ENCODE results near the gene PARK7.
"Not testable (repeated sequence)": the region's sequence is repeated elsewhere in the genome, so short reads cannot be mapped to it uniquely, and the experiment has no call there.

PARK7 gene

GRCh38 chr1:7961216-7962013, at the start of gene PARK7:
Gene PARK7, plus strand, starts transcription at chr1:7961711. Its CDS starts 1,075 bp downstream, at chr1:7962786.
- Histone ChIP-seq H3K4me3 (peak within 1 kb of the TSS; percentile 67 to 92 (median 81)), H3K27ac (peak within 1 kb of the TSS; percentile 82 to 99 (median 93))

- Histone ChIP-seq H3K4me3 (no peak overlapping the region), H3K27ac (peak overlapping the region in 2 of 21 experiments; percentile 47 to 51)
Measured at GRCh38 chr1:7912145-7912544, 49.4 kb upstream of the PARK7 start.

DNA sequence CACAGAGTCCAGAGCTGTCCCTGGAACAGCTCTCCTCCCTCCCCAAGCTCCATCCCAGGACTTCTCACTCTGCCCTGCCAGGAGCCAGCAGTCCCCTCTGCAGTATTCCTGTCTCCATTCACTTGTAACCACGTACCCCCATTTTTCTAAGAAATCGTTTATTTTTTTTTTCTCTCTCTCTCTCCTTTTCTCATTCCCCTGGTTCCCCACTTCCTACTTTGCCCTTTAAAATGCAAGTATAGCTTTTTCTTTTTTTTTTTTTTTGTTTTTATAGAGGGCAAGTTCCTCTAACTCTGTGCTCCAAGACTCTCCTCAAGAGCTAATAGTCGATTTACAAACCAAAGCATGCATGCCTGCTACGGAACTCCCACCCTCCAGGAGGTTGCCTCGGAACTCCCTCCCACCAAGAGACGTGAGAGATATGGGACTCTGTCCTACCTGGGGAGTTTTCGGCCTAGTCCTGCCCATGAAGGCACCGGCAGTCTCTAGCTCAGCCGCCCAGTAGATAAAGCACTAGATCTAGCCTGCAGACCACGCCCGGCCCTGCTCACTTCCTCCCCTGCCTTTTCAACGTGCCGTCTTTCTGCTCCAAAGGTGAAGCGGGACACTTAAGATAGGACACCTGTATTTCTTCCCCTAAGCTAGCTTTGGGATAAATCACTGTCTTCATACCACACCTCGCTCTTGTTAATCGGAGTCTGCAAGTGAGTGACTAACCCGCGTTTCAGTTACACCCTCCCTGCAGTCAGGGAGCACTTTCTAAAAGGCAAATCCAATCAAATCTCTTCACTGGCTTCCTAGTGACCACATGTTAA, 48.6 kb upstream of the PARK7 start:
- Histone ChIP-seq H3K4me3 (no peak overlapping the region), H3K27ac (peak overlapping the region in 2 of 21 experiments; percentile 47 to 51)

- H3K4me3 ChIP-seq, result no peak overlapping the region
- H3K27ac ChIP-seq, result peak overlapping the region in 1 of 21 experiments; percentile 26
Measured at GRCh38 chr1:7915826-7916500, 45.5 kb upstream of the PARK7 start.

DNA sequence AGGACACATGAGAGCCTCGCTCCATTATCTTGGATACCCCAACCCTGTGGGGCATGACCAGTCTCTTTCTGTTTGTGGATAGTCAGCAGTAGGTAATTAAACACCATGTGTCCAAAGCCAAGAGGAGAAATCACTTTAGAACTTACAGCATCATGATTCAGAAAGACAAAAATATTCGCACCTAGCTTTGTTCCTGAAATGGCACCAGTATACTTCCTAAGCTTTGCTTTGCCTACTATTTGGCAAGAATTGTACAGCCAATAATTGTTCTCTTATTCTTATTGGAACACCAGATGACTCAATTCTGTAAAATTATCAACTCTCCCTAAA, 45.0 kb upstream of the PARK7 start:
- peak overlapping the region in 1 of 21 experiments; percentile 26 for H3K27ac ChIP-seq

DNA sequence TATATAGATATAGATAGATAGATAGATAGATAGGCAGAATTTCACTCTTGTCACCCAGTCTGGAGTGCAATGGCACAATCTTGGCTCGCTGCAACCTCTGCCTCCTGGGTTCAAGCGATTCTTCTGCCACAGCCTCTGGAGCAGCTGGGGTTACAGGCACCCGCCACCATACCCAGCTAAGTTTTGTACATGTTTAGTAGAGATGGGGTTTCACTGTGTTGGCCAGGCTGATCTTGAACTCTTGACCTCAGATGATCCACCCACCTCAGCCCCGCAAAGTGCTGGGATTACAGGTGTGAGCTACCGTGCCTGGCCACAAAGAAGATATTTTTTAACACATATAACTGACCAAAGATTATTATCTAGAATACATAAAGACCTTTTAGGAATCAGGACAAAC, 43.5 kb upstream of the PARK7 start:
- not testable (repeated sequence) for H3K4me3 ChIP-seq, H3K27ac ChIP-seq

More for the DNA sequence above, 45.0 kb upstream of the PARK7 start:
- no peak overlapping the region for H3K4me3 ChIP-seq

GRCh38 chr1:7919880-7920279, 41.6 kb upstream of the PARK7 start:
- no peak overlapping the region for H3K27ac ChIP-seq

DNA sequence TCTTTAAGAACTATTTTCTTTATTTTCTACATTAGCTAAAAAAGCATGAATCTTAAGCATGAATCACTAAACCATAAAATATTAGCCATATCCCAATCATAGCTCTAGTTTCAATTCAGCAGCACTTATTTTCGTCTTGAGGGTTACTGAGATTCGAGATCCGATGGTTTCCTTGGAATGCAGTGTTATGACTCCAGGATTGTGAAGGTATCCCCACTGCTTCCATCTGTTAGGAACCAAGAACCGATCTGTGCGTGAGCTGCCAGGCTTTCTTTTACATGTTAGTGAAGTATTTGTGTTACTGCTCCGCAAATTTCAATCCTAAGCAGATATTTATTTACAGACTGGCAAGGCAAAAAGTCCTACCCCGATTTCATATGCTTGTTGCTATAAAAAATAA, 39.7 kb upstream of the PARK7 start:
- Histone ChIP-seq H3K4me3 (no peak overlapping the region), H3K27ac (peak overlapping the region in 5 of 21 experiments; percentile 3 to 61 (median 47))

More at GRCh38 chr1:7919880-7920279, 41.6 kb upstream of the PARK7 start:
- no peak overlapping the region for H3K4me3 ChIP-seq

GRCh38 chr1:7922301-7922700, 39.2 kb upstream of the PARK7 start:
- Histone ChIP-seq H3K4me3 (no peak overlapping the region), H3K27ac (peak overlapping the region in 5 of 21 experiments; percentile 3 to 61 (median 47))

GRCh38 chr1:7927061-7927460, 34.5 kb upstream of the PARK7 start:
- not testable (repeated sequence) for H3K4me3 ChIP-seq, H3K27ac ChIP-seq

- Histone ChIP-seq H3K27ac (no peak overlapping the region), H3K4me3 (no peak overlapping the region)
Measured at GRCh38 chr1:7928247-7928646, 33.3 kb upstream of the PARK7 start.

DNA sequence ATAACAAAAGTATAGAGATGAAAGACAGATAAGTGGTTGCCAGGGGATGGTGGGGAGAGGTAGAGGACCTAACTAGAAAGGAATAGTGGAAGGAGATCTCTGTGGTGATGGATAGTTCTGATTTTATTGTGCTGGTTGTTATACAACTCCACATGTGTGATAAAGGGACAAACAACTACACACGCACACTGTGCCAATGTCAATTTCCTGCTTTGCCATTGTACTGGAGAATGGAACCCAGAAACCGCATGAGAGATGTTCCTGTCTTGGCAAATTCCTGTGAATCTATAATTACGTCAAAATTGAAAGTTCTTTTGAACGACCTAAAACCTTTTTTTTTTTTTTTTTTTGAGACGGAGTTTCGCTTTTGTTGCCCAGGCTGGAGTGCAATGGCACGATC, 31.9 kb upstream of the PARK7 start:
- peak overlapping the region in 5 of 21 experiments; percentile 32 to 82 (median 67) for H3K27ac ChIP-seq
- no peak overlapping the region for H3K4me3 ChIP-seq

DNA sequence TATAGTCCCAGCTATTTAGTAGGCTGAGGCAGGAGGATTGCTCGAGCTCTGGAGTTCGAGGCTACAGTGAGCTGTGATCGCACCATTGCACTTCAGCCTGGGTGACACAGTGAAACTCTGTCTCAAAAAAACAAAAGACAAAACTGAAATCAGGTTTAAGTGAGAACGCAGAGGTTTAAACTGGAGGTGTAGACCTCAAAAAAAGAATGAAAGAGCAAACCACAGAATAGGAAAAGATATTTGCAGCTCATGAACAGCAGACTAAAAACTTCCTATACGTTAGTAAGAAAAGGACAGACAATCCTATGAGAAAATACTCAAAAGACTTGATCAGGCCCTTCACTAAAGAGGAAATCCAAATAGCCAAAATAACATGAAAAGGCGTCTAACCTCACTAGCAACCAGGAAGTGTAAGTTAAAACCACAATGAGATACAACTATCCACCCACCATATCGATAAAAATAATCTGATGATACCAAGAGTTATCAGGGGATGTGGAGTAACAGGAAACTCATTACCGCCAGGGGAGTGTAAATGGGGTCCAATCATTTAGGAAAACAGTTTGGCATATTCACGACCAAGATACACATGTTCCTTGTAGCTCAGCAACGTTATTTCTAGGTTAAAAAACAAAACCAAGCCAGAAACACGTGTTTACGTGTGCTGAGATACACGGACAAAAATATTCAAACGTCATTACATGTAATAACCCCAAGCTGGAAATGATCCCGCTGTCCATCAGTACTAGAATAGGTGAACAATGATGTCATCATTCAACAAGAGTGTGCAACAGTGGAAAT, 30.7 kb upstream of the PARK7 start:
- H3K4me3 ChIP-seq, result no peak overlapping the region

DNA sequence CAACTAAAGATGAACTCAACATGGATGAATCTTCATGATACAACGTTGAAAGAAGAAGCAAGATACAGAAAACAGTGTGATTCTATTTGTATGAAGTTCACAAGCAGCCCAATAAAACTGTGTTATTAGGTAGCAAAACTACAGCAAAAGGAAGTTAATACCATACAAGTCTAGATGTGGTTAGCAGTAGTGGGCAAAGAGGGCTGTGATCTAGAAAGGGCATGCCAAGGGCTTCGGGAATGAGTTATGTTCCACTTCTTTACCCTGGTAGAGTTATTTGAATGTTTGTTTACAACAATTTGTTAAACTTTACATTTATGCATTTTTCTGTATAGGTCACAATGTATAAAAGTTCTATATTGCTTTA, 30.1 kb upstream of the PARK7 start:
- Histone ChIP-seq H3K4me3 (no peak overlapping the region), H3K27ac (peak overlapping the region in 6 of 21 experiments; percentile 22 to 82 (median 50))

More for the DNA sequence above, 30.7 kb upstream of the PARK7 start:
- peak overlapping the region in 8 of 21 experiments; percentile 20 to 82 (median 46) for H3K27ac ChIP-seq

DNA sequence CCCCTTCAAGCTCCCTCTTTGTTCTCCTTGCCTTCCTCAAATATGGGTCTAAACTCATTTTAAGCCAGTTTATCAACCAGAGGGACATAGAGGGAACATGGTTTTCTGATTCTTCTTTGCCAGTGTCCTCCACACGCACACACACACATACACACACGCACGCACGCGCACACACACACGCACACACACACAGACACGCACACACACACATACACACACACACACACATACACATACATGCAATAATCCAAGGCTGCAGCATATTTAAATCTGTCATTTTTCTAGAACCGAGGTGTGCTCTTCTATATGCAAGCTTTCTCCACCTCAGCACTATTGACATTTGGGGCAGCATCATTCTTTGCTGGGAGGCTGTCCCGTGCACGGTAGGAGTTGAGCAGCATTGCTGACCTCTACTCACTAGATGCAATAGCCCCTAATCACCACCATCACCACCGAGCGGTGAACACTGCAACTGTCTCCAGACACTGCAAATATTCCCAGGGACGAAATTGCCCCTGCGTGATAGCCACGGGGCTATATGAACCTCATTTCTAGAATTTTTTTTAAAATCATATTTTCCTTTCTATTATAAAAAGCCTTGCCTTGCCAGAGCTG, 28.9 kb upstream of the PARK7 start:
- H3K27ac ChIP-seq, result no peak overlapping the region

DNA sequence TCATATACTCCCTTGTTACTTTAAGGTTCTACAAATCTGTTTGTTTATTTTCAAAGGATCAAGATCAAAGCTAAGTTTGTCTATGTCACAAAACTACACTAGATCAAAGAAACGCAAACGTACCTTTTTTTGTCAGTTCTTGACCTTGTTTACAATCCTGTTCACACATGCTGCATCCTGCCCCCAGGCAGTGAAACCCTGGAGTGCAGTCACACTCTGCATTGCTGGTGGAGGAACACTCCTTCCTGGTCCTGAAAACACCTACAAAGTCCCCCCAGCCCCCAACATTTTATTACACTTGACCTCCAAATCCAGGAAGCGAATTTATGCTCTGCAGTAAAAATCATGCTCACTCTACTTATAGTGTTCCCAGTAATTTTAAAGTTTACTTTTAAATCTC, 23.4 kb upstream of the PARK7 start:
- H3K27ac ChIP-seq, result peak overlapping the region in 3 of 21 experiments; percentile 45 to 74 (median 45)
- H3K4me3 ChIP-seq, result no peak overlapping the region

More for the DNA sequence above, 28.9 kb upstream of the PARK7 start:
- H3K4me3 ChIP-seq, result no peak overlapping the region

- Histone ChIP-seq H3K27ac (peak overlapping the region in 5 of 21 experiments; percentile 24 to 74 (median 57)), H3K4me3 (peak overlapping the region in 1 of 7 experiments; percentile 11)
Measured at GRCh38 chr1:7940034-7940433, 21.5 kb upstream of the PARK7 start.

GRCh38 chr1:7940745-7941436, 20.6 kb upstream of the PARK7 start, which contains the start of gene TNFRSF9:
Gene TNFRSF9, minus strand, starts transcription at chr1:7940839. Its CDS starts 845 bp downstream, at chr1:7939994.
- peak within 1 kb of the TSS in 4 of 7 experiments; percentile 7 to 14 (median 12) for H3K4me3 ChIP-seq
- peak within 1 kb of the TSS in 8 of 21 experiments; percentile 17 to 74 (median 51) for H3K27ac ChIP-seq
